Thyroid gland (tissue), 4 donors: Measurements from ENCODE around the gene TMEFF2. TPM values are rescaled to one million over a fixed set of nuclear protein-coding genes. Genes with fewer than 3 reads are reported as not detected.

ENCODE experiments used
- DNase-seq, 2 donors: peaks; one replicate each; pipeline ENCODE4 v3.0.0-alpha.2; 2019
- H3K27ac ChIP-seq, 3 donors: fragments of 200-600 bp; sonication (generic); 1 replicate in 2 of 3; 2 replicates in 1 of 3; pipeline ENCODE4 v1.5.1; 2016 to 2019; ENCODE audit warnings: mild to moderate bottlenecking in 1 of 3, moderate library complexity in 1 of 3
- H3K27me3 ChIP-seq: fragments of 200-600 bp; sonication (generic); one replicate; pipeline ENCODE4 v1.5.1; 2019
- H3K36me3 ChIP-seq, 2 donors: fragments of 200-600 bp; sonication (generic); one replicate each; pipeline ENCODE4 v1.5.1; 2016 to 2019
- H3K4me1 ChIP-seq, 2 donors: fragments of 200-600 bp; sonication (generic); one replicate each; pipeline ENCODE4 v1.5.1; 2017 to 2019
- H3K4me3 ChIP-seq, 3 donors: fragments of 200-600 bp; sonication (generic); replicated peaks in 1 of 3; 1 replicate in 2 of 3; 2 replicates in 1 of 3; pipeline ENCODE4 v1.5.1; 2016; ENCODE audit warnings: mild to moderate bottlenecking in 1 of 3
- H3K9me3 ChIP-seq: fragments of 200-600 bp; sonication (generic); one replicate; pipeline ENCODE4 v1.5.1; 2017
- CTCF ChIP-seq, 6 experiments: fragments of 200-600 bp in 3 of 6; fragments of 450-650 bp in 3 of 6; sonication (generic) in 3 of 6; IDR thresholded peaks; one replicate each; pipeline ENCODE4 v1.5.1; 2016 to 2019; ENCODE audit warnings: antibody characterized with exemption in 6 of 6, mild to moderate bottlenecking in 2 of 6, inconsistent platforms in 1 of 6, moderate library complexity in 1 of 6
- POLR2A ChIP-seq, 2 donors: fragments of 450-650 bp; IDR thresholded peaks; one replicate each; pipeline ENCODE4 v1.6.1; 2017; ENCODE audit warnings: antibody characterized with exemption in 2 of 2, mild to moderate bottlenecking in 2 of 2, moderate library complexity in 1 of 2
- WGBS, 2 donors: methylation state at CpG; one replicate each; pipeline ENCODE4 v1.1.5; 2017; 5-methylcytosine and 5-hydroxymethylcytosine counted together
- intact Hi-C: fragments of 100-400 bp; cut with DNase I; formaldehyde crosslinking; loops from one replicate; pipeline ENCODE4 v1.15.1; 2023
- total RNA-seq, 4 donors: library from RNA; depleted of rRNA; stranded (reverse); fragments of >200 nt; gene quantifications; one replicate each; pipeline ENCODE4 v1.2.3, GENCODE V29; 2016

TMEFF2 gene
- total RNA-seq, 4 donors from 2014 or later, result 0.11 TPM; not detected in 3

GRCh38 chr2:192000196-192000980, 194.3 kb downstream of the TMEFF2 start:
- Histone ChIP-seq H3K9me3 (no peaks in the 10 kb centered on the region), H3K36me3 (no peaks in the 10 kb centered on the region), H3K4me3 (no peak overlapping the region), H3K27ac (no peak overlapping the region), H3K4me1 (no peaks in the 10 kb centered on the region), H3K27me3 (no peaks in the 10 kb centered on the region)
- 48 to 83% methylated on average over 1 of the region's 1 CpG for WGBS, 2 donors
- intact Hi-C loops, result no loop called here
- peak; percentile 8 to 12 for DNase-seq
- TF ChIP-seq POLR2A (IDR thresholded peaks at IDR 0.05) (no peak), CTCF (IDR thresholded peaks at IDR 0.05) (no peak)

DNA sequence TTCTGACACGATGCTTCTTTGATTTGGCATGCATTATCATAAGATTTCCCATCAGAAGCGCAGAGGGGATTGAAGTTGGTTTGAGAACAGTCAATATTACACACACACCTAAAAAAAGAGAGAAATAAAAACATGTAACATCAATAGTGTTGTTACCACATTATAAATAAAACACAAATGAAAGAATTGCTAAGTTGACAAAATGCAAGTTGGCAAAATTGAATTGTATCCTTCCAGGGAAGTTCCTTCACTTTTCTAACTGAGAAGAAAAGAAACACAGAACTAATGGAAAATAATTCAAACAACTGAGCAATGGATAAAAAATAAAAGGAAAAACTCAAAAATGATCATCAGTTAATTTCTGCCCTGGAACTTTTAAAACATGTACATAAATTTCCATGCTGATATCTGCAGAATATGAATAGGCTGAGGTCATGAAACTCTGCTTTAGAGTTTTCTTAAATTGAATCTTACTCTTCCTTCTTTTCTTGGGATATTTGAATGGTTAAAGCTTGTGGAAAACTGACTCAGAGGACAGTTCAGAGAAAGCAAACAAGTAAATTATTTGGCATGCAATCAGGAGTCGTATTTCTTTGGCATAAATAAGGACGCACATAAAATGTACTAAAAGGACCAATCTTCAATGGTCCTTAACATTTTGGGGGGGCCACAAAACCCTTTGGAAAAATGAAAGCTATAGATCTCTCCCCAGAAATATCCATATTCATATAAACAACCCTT, 195.5 kb downstream of the TMEFF2 start:
- TF ChIP-seq POLR2A (IDR thresholded peaks at IDR 0.05) (no peak), CTCF (IDR thresholded peaks at IDR 0.05) (no peak)
- WGBS, 2 donors, result 83 to 86% methylated on average over 4 of the region's 4 CpGs
- Histone ChIP-seq H3K4me1 (no peaks in the 10 kb centered on the region), H3K9me3 (no peaks in the 10 kb centered on the region), H3K36me3 (no peaks in the 10 kb centered on the region), H3K27me3 (no peaks in the 10 kb centered on the region), H3K27ac (no peak overlapping the region), H3K4me3 (no peak overlapping the region)
- no peak for DNase-seq
- intact Hi-C loops, result no loop called here

DNA sequence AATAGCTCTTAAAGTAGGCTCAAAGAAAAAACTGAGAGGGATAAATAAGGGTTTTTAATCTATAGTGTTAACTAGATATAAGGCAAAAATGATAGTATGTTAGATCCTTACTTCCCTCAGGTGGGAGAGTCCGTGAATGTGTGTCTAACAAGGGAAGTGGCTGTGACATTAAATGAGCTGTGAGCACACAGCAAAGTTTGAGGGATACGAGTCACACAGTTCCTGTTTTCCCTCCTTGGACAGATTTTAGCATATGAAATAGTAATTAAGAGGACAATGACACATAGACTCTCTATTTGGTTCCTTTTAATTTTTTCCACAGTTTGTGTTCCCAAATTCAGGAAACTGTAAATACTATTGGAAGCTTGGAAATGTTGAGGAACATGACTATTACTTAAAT, 199.4 kb downstream of the TMEFF2 start:
- 72 to 76% methylated on average over 2 of the region's 2 CpGs for WGBS, 2 donors
- H3K27me3 ChIP-seq, result no peaks in the 10 kb centered on the region
- intact Hi-C loops, result no loop called here
- no peak for DNase-seq
- no peaks in the 10 kb centered on the region for H3K9me3 ChIP-seq
- no peak overlapping the region for H3K27ac ChIP-seq
- H3K4me3 ChIP-seq, result no peak overlapping the region
- no peaks in the 10 kb centered on the region for H3K4me1 ChIP-seq
- TF ChIP-seq POLR2A (IDR thresholded peaks at IDR 0.05) (no peak), CTCF (IDR thresholded peaks at IDR 0.05) (no peak)
- H3K36me3 ChIP-seq, result no peaks in the 10 kb centered on the region

GRCh38 chr2:191994749-191995148, 200.0 kb downstream of the TMEFF2 start:
- DNase-seq, result no peak
- H3K27ac ChIP-seq, result no peak overlapping the region
- H3K4me1 ChIP-seq, result no peaks in the 10 kb centered on the region
- no peaks in the 10 kb centered on the region for H3K36me3 ChIP-seq
- TF ChIP-seq CTCF (IDR thresholded peaks at IDR 0.05) (no peak), POLR2A (IDR thresholded peaks at IDR 0.05) (no peak)
- H3K9me3 ChIP-seq, result no peaks in the 10 kb centered on the region
- WGBS, 2 donors, result 85 to 86% methylated on average over 2 of the region's 2 CpGs
- H3K4me3 ChIP-seq, result no peak overlapping the region
- intact Hi-C loops, result no loop called here
- H3K27me3 ChIP-seq, result no peaks in the 10 kb centered on the region

- no peak overlapping the region for H3K27ac ChIP-seq
- DNase-seq, result no peak
- TF ChIP-seq CTCF (IDR thresholded peaks at IDR 0.05) (no peak), POLR2A (IDR thresholded peaks at IDR 0.05) (no peak)
- intact Hi-C loops, result no loop called here
- H3K9me3 ChIP-seq, result no peaks in the 10 kb centered on the region
- H3K27me3 ChIP-seq, result no peaks in the 10 kb centered on the region
- peaks cover 2% of the 10 kb centered on the region in 2 donors for H3K4me1 ChIP-seq
- WGBS, 2 donors, result 94% methylated on average over 5 of the region's 5 CpGs
- H3K36me3 ChIP-seq, result no peaks in the 10 kb centered on the region
- H3K4me3 ChIP-seq, result no peak overlapping the region
Observed at GRCh38 chr2:191991442-191991841, 203.3 kb downstream of the TMEFF2 start.
